ENCODE results near the gene ZNHIT1. TPM values are rescaled to one million over a fixed set of nuclear protein-coding genes. Genes with fewer than 3 reads are reported as not detected.

The ZNHIT1 gene
- polyA plus RNA-seq, 3 donors: 29.3 to 109 (median 74.9) TPM

DNA sequence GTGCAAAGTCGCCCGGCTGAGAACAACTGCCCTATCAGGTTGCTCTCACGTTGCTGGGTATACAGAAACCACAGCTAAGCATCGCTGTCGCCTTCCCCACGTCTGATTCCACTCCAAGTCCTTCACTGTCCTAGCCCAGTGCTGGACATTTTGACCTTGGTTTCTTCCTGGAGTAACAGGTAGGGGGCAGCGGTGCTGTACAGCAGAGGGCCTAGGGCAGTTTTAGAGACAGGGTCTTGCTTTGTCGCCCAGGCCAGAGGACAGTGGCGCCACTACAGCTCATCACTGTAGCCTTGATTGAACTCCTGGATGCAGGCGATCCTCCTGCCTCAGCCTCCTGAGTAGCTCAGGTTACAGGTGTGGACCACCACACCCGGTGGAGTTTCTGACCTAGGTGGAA is 17.1 kb downstream of the ZNHIT1 start:
- H3K79me2 ChIP-seq (ENCODE audit: insufficient read depth, low read length): no peaks in the 10 kb centered on the region
- H3K27me3 Mint-ChIP-seq (ENCODE audit: low read depth in 3 of 3): peaks cover 14 to 31% (median 21%) of the 10 kb centered on the region in 3 donors
- H3K36me3 ChIP-seq (replicated peaks in 1 of 2; ENCODE audit: control insufficient read depth in 1 of 2, insufficient read depth in 2 of 2, low read length in 2 of 2): peaks cover 20 to 28% of the 10 kb centered on the region in 2 donors
- H3K4me1 ChIP-seq (ENCODE audit: control insufficient read depth in 1 of 2, insufficient read depth in 2 of 2, low read length in 2 of 2): peaks cover 23 to 26% of the 10 kb centered on the region in 2 donors
- peak overlapping the region in 3 of 7 donors; percentile 27 to 60 (median 59) for H3K27ac Mint-ChIP-seq
- no peaks in the 10 kb centered on the region for H3K9me3 ChIP-seq (replicated peaks in 1 of 2; ENCODE audit: control insufficient read depth in 1 of 2, insufficient read depth in 1 of 2, low read length in 2 of 2)
- H3K36me3 Mint-ChIP-seq: peaks cover 34 to 54% of the 10 kb centered on the region in 2 donors
- DNase-seq: no peak
- 87% methylated on average over 5 of the region's 11 CpGs for WGBS (ENCODE audit: insufficient coverage)
- H3K9ac ChIP-seq (ENCODE audit: insufficient read depth, low read length, poor library complexity, severe bottlenecking): no peak overlapping the region
- H3K4me1 Mint-ChIP-seq: peaks cover 27% of the 10 kb centered on the region
- H3K27ac ChIP-seq (ENCODE audit: low read depth in 1 of 2, low read length in 2 of 2): no peak overlapping the region
- peaks cover 65% of the 10 kb centered on the region for H4K20me1 ChIP-seq (ENCODE audit: insufficient read depth, low read length)
- no peak overlapping the region for H2AFZ ChIP-seq (ENCODE audit: insufficient read depth, low read depth, low read length, poor library complexity, severe bottlenecking)
- peaks cover 0 to 27% of the 10 kb centered on the region in 2 donors for H3K27me3 ChIP-seq (ENCODE audit: control insufficient read depth in 2 of 2, insufficient read depth in 2 of 2, low read length in 2 of 2)
- intact Hi-C loops (cut with micrococcal nuclease): no loop called here
- no peak overlapping the region for H3K4me3 Mint-ChIP-seq
- no peak overlapping the region for H3K4me3 ChIP-seq (replicated peaks in 1 of 3; ENCODE audit: low read depth in 2 of 3, low read length in 3 of 3)
- TF ChIP-seq, protein P1, sequence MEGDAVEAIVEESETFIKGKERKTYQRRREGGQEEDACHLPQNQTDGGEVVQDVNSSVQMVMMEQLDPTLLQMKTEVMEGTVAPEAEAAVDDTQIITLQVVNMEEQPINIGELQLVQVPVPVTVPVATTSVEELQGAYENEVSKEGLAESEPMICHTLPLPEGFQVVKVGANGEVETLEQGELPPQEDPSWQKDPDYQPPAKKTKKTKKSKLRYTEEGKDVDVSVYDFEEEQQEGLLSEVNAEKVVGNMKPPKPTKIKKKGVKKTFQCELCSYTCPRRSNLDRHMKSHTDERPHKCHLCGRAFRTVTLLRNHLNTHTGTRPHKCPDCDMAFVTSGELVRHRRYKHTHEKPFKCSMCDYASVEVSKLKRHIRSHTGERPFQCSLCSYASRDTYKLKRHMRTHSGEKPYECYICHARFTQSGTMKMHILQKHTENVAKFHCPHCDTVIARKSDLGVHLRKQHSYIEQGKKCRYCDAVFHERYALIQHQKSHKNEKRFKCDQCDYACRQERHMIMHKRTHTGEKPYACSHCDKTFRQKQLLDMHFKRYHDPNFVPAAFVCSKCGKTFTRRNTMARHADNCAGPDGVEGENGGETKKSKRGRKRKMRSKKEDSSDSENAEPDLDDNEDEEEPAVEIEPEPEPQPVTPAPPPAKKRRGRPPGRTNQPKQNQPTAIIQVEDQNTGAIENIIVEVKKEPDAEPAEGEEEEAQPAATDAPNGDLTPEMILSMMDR (IDR thresholded peaks at IDR 0.05): peak; percentile 8
- no peak overlapping the region for H3K4me2 ChIP-seq (replicated peaks; ENCODE audit: extremely low read depth, low read length, poor library complexity, severe bottlenecking)
- H3K9me3 Mint-ChIP-seq: peaks cover 0 to 2% (median 0%) of the 10 kb centered on the region in 7 donors

DNA sequence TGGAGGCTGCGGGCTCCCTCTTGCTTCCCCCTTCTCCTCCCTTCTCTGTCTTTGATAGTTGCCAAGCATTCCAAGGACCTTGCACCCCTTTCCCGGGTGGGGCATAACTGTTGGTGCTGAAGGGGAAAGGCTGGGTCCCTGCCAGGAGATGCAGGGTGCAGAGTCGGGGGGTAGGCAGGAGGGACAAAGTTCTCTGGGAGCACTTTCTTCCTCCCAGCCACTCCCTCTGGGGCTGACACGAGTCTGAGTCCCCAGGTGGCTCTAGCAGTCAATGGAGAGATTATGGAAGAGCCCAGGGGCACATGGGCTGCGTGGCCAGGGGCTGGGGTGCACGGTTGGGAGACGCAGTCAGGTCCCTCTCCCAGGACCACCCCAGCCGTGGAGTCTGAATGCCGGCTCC is 17.6 kb downstream of the ZNHIT1 start:
- 80% methylated on average over 1 of the region's 9 CpGs for WGBS (ENCODE audit: insufficient coverage)
- no peak for DNase-seq

More for the DNA sequence above, 17.6 kb downstream of the ZNHIT1 start:
- Histone ChIP-seq H4K20me1 (ENCODE audit: insufficient read depth, low read length) (peaks cover 67% of the 10 kb centered on the region), H3K4me1 (ENCODE audit: control insufficient read depth in 1 of 2, insufficient read depth in 2 of 2, low read length in 2 of 2) (peaks cover 20 to 26% of the 10 kb centered on the region in 2 donors), H3K9ac (ENCODE audit: insufficient read depth, low read length, poor library complexity, severe bottlenecking) (no peak overlapping the region), H2AFZ (ENCODE audit: insufficient read depth, low read depth, low read length, poor library complexity, severe bottlenecking) (no peak overlapping the region), H3K27ac (ENCODE audit: low read depth in 1 of 2, low read length in 2 of 2) (no peak overlapping the region), H3K4me3 (replicated peaks in 1 of 3; ENCODE audit: low read depth in 2 of 3, low read length in 3 of 3) (no peak overlapping the region), H3K27me3 (ENCODE audit: control insufficient read depth in 2 of 2, insufficient read depth in 2 of 2, low read length in 2 of 2) (peaks cover 0 to 27% of the 10 kb centered on the region in 2 donors), H3K36me3 (replicated peaks in 1 of 2; ENCODE audit: control insufficient read depth in 1 of 2, insufficient read depth in 2 of 2, low read length in 2 of 2) (peaks cover 21 to 31% of the 10 kb centered on the region in 2 donors), H3K79me2 (ENCODE audit: insufficient read depth, low read length) (no peaks in the 10 kb centered on the region), H3K4me2 (replicated peaks; ENCODE audit: extremely low read depth, low read length, poor library complexity, severe bottlenecking) (no peak overlapping the region), H3K9me3 (replicated peaks in 1 of 2; ENCODE audit: control insufficient read depth in 1 of 2, insufficient read depth in 1 of 2, low read length in 2 of 2) (no peaks in the 10 kb centered on the region)
- Mint-ChIP-seq H3K4me1 (peaks cover 25% of the 10 kb centered on the region), H3K27me3 (ENCODE audit: low read depth in 3 of 3) (peaks cover 14 to 31% (median 23%) of the 10 kb centered on the region in 3 donors), H3K4me3 (no peak overlapping the region), H3K36me3 (peaks cover 36 to 59% of the 10 kb centered on the region in 2 donors), H3K9me3 (peaks cover 0 to 2% (median 0%) of the 10 kb centered on the region in 7 donors), H3K27ac (no peak overlapping the region)
- intact Hi-C loops (cut with micrococcal nuclease): no loop called here
- TF ChIP-seq, protein P1 (IDR thresholded peaks at IDR 0.05): no peak

Data from CD14-positive monocyte (primary cell).